OCI-LY1 (cell line): Measurements from ENCODE around the gene LCN15.
"Not testable (repeated sequence)": the region's sequence is repeated elsewhere in the genome, so short reads cannot be mapped to it uniquely, and the experiment has no call there.

Experiments used
- H2AFZ ChIP-seq: fragments of 200-600 bp; sonication (generic), shearing (Covaris generic); 2 replicates; pipeline ENCODE4 v1.6.0; 2014; ENCODE audit warnings: antibody characterized with exemption, mild to moderate bottlenecking, low read length
- H3F3A ChIP-seq: fragments of 200-600 bp; sonication (generic), shearing (Covaris generic); 2 replicates; pipeline ENCODE4 v1.6.0; 2014; ENCODE audit warnings: mild to moderate bottlenecking, antibody characterized with exemption, low read length, moderate library complexity; ENCODE audit not compliant: insufficient read depth
- H3K27ac ChIP-seq: fragments of 200-600 bp; sonication (generic); 2 replicates; pipeline ENCODE4 v1.5.1; 2014; ENCODE audit warnings: low read length, mixed run types, mild to moderate bottlenecking, low read depth; ENCODE audit not compliant: poor library complexity, severe bottlenecking
- H3K27me3 ChIP-seq: fragments of 200-600 bp; sonication (generic); 2 replicates; pipeline ENCODE4 v1.6.0; 2014; ENCODE audit warnings: antibody characterized with exemption, mild to moderate bottlenecking, low read length, moderate library complexity; ENCODE audit not compliant: insufficient read depth
- H3K36me3 ChIP-seq: fragments of 200-600 bp; sonication (generic); 2 replicates; pipeline ENCODE4 v1.6.1; 2014; ENCODE audit warnings: mild to moderate bottlenecking, antibody characterized with exemption, low read length, moderate library complexity, mixed read lengths; ENCODE audit not compliant: insufficient read depth
- H3K4me1 ChIP-seq: fragments of 200-600 bp; sonication (generic); 2 replicates; pipeline ENCODE4 v1.5.1; 2014; ENCODE audit warnings: mild to moderate bottlenecking, low read length, moderate library complexity; ENCODE audit not compliant: insufficient read depth, severe bottlenecking
- H3K4me2 ChIP-seq: fragments of 200-600 bp; sonication (generic), shearing (Covaris generic); 2 replicates; pipeline ENCODE4 v1.6.1; 2014; ENCODE audit warnings: low read length
- H3K4me3 ChIP-seq: fragments of 200-600 bp; sonication (generic); 2 replicates; pipeline ENCODE4 v1.5.1; 2014; ENCODE audit warnings: low read length, low read depth, mild to moderate bottlenecking, mixed read lengths; ENCODE audit not compliant: poor library complexity, severe bottlenecking
- H3K79me2 ChIP-seq: fragments of 200-600 bp; shearing (Covaris generic); 2 replicates; pipeline ENCODE4 v1.6.1; 2016; ENCODE audit warnings: mixed run types, low read length, mixed read lengths; ENCODE audit not compliant: insufficient read depth
- H3K9ac ChIP-seq: fragments of 200-600 bp; sonication (generic), shearing (Covaris generic); 2 replicates; pipeline ENCODE4 v1.6.1; 2014; ENCODE audit warnings: mild to moderate bottlenecking, low read length, mixed read lengths
- H3K9me2 ChIP-seq: fragments of 200-600 bp; sonication (generic), shearing (Covaris generic); 2 replicates; pipeline ENCODE4 v1.6.1; 2014; ENCODE audit warnings: low read depth, mild to moderate bottlenecking, low read length, mixed read lengths
- H3K9me3 ChIP-seq: fragments of 200-600 bp; shearing (Covaris generic); 2 replicates; pipeline ENCODE4 v1.6.1; 2014; ENCODE audit warnings: low read length, mixed read lengths
- H4K20me1 ChIP-seq: fragments of 200-600 bp; sonication (generic), shearing (Covaris generic); 2 replicates; pipeline ENCODE4 v1.6.0; 2016; ENCODE audit warnings: mild to moderate bottlenecking, low read length; ENCODE audit not compliant: insufficient read depth
- EZH2 ChIP-seq: fragments of 200-600 bp; sonication (generic), shearing (Covaris generic); IDR thresholded peaks from 2 replicates; pipeline ENCODE4 v1.8.0; 2017; ENCODE audit warnings: borderline replicate concordance, mixed run types, mild to moderate bottlenecking, antibody characterized with exemption, low read length, moderate library complexity, mixed read lengths
- TF ChIP-seq, protein P1 (sequence below): fragments of 200-600 bp; sonication (generic), shearing (Covaris generic); IDR thresholded peaks from 2 replicates; pipeline ENCODE4 v1.5.1; 2017; ENCODE audit warnings: mild to moderate bottlenecking, antibody characterized with exemption, low read length, moderate library complexity, mixed read lengths

LCN15 gene

DNA sequence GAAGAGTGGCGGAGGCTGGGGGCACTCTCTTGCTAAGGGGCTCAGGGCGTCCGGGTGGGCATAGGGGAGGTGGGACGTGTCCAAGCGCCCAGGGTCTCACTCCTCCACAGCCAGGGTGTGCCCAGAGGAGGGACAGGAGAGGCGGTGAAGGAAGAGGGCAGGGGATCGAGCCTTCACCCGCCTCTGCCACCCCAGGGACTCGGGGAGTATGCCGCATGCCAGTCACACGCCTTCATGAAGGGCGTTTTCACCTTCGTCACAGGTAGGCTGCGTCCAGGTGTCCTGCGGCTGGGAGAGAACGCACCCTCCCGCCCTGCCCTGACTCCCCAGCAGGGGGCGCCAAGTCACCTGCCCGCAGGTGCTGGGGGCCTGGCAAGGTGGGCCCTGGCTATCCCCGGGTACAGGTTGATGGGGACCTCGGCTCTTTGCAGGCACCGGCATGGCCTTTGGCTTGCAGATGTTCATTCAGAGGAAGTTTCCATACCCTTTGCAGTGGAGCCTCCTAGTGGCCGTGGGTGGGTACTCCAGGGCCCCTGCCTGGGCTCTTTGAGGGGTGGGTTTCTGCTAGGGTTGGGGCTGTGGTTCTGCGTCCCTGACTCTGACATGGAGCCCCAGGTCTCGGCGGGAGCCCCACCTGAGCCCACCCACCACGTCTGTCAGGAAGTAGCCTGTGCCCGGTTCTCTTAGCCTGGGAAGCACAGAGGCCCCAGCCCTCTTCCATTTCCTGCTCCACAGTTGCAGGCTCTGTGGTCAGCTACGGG lies 27.4 kb upstream of the LCN15 start:
- peaks cover 10% of the 10 kb centered on the region for H3K36me3 ChIP-seq
- peak overlapping the region; percentile 77 for H3K9ac ChIP-seq
- no peaks in the 10 kb centered on the region for H4K20me1 ChIP-seq
- no peaks in the 10 kb centered on the region for H3K9me2 ChIP-seq
- H3F3A ChIP-seq: no peaks in the 10 kb centered on the region
- H3K79me2 ChIP-seq: no peaks in the 10 kb centered on the region
- H3K9me3 ChIP-seq: no peaks in the 10 kb centered on the region
- TF ChIP-seq, protein P1, sequence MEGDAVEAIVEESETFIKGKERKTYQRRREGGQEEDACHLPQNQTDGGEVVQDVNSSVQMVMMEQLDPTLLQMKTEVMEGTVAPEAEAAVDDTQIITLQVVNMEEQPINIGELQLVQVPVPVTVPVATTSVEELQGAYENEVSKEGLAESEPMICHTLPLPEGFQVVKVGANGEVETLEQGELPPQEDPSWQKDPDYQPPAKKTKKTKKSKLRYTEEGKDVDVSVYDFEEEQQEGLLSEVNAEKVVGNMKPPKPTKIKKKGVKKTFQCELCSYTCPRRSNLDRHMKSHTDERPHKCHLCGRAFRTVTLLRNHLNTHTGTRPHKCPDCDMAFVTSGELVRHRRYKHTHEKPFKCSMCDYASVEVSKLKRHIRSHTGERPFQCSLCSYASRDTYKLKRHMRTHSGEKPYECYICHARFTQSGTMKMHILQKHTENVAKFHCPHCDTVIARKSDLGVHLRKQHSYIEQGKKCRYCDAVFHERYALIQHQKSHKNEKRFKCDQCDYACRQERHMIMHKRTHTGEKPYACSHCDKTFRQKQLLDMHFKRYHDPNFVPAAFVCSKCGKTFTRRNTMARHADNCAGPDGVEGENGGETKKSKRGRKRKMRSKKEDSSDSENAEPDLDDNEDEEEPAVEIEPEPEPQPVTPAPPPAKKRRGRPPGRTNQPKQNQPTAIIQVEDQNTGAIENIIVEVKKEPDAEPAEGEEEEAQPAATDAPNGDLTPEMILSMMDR: peak; percentile 97
- TF ChIP-seq EZH2: no peak
- H3K4me2 ChIP-seq: peak overlapping the region; percentile 81
- H3K27me3 ChIP-seq: no peaks in the 10 kb centered on the region
- H2AFZ ChIP-seq: no peak overlapping the region
- peaks cover 36% of the 10 kb centered on the region for H3K4me1 ChIP-seq
- peak overlapping the region; percentile 62 for H3K27ac ChIP-seq
- H3K4me3 ChIP-seq: peak overlapping the region; percentile 81

DNA sequence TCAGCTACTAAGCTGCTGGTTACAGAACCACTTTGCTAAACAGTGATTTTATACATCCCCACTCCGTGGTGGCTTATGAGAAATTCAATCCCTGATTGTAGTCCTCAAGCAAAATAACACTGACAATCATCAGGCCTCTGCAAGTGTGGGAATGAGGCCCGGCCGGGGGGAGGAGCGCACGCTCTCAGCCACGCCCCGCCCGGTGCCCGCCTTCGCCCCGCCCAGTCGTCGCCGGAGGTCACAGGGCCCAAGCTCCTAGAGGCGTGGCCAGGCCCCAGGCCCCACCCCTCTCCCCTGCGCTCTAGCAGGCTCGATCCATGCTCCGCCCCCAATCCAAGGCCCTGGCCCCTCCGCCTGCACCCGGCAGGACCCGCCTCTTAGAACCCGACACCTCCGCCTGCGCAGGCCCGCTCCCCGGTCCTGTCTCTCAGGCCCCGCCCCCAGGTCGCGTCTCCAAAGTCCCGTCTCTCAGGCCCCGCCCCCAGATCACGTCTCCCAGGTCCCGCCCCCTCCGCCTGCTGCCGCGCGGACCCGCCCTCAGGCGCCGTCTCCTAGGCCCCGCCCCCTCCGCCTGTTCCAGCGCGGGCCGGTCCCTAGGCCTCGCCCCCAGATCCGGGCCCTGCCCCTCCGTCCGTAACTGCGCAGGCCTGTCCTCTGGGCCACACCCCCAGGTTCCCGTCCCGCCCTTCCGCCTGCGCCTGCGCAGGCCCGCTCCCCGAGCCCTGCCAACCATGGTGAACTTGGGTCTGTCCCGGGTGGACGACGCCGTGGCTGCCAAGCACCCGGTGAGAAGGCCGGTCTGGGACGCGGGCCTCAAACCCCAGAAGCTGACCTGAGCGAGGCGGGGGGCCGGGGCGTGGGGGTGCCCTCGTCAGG lies 26.6 kb upstream of the LCN15 start, which contains the start of gene TMEM141:
TMEM141 (plus strand) TSS at position 705 of the 876 bp plus-strand sequence; CDS start at position 732, 27 bp downstream.
- H4K20me1 ChIP-seq: no peaks in the 10 kb centered on the region
- H2AFZ ChIP-seq: peak within 1 kb of the TSS; percentile 61; the same call in 1 of the 2 replicates
- 0 out of 2 replicates have a peak, but pooled peaks cover 4% of the 10 kb centered on the region for H3K27me3 ChIP-seq
- peak within 1 kb of the TSS; percentile 81 for H3K4me2 ChIP-seq
- no peaks in the 10 kb centered on the region for H3K79me2 ChIP-seq
- peaks cover 10% of the 10 kb centered on the region for H3K36me3 ChIP-seq
- H3K27ac ChIP-seq: peak within 1 kb of the TSS; percentile 62
- H3K9me3 ChIP-seq: no peaks in the 10 kb centered on the region
- H3K9me2 ChIP-seq: no peaks in the 10 kb centered on the region
- no peaks in the 10 kb centered on the region for H3F3A ChIP-seq
- H3K4me3 ChIP-seq: peak within 1 kb of the TSS; percentile 81
- TF ChIP-seq, protein P1: no peak
- TF ChIP-seq EZH2: no peak
- H3K4me1 ChIP-seq: peaks cover 30% of the 10 kb centered on the region
- peak within 1 kb of the TSS; percentile 77 for H3K9ac ChIP-seq

DNA sequence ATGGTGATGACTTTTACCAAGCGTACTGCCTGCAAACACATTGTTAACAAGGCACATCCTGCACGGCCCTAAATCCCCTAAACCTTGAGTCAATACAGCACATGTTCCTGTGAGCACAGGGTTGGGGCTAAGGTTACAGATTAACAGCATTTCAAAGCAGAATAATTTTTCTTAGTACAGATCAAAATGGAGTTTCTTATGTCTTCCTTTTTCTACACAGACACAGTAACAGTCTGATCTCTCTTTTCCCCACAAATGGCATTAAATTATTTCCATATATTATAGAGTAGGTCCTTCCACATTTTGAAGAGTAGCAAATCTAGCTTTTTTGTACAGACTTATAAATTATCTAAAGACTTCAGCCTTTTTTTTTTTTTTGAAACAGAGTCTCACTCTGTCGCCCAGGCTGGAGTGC lies 25.2 kb upstream of the LCN15 start:
- Histone ChIP-seq H3K4me2 (no peak overlapping the region), H3K36me3 (peaks cover 10% of the 10 kb centered on the region), H3K4me1 (peaks cover 26% of the 10 kb centered on the region), H3K9me2 (no peaks in the 10 kb centered on the region), H3K4me3 (no peak overlapping the region), H3K79me2 (no peaks in the 10 kb centered on the region), H3K27me3 (0 out of 2 replicates have a peak, but pooled peaks cover 4% of the 10 kb centered on the region), H3K9me3 (no peaks in the 10 kb centered on the region), H3K27ac (no peak overlapping the region), H3K9ac (no peak overlapping the region), H4K20me1 (no peaks in the 10 kb centered on the region), H3F3A (no peaks in the 10 kb centered on the region), H2AFZ (no peak overlapping the region)
- TF ChIP-seq, protein P1: no peak
- TF ChIP-seq EZH2: no peak

GRCh38 chr9:136788644-136789522 lies 24.6 kb upstream of the LCN15 start:
- H3K9me3 ChIP-seq, H3K27ac ChIP-seq, H3K4me2 ChIP-seq, H3K4me3 ChIP-seq, H3K36me3 ChIP-seq, H3K79me2 ChIP-seq, H3K9me2 ChIP-seq, H2AFZ ChIP-seq, H3F3A ChIP-seq, H3K27me3 ChIP-seq, H3K9ac ChIP-seq, H4K20me1 ChIP-seq: not testable (repeated sequence)
- H3K4me1 ChIP-seq: peaks cover 26% of the 10 kb centered on the region
